IMR-90 (cell line): ENCODE data around the gene GPR176. TPM values are rescaled to one million over a fixed set of nuclear protein-coding genes. Genes with fewer than 3 reads are reported as not detected.

ENCODE experiments used
- ATAC-seq: fragments of 200-7000 bp; cut with Tn5 transposase; 2 replicates; pipeline ENCODE4 v1.9.1; 2020; ENCODE audit warnings: low read depth, mild to moderate bottlenecking, moderate library complexity
- BruUV-seq: library from RNA; stranded (reverse); fragments of 400-500 nt; replicated peaks from 2 replicates; lab custom pipeline; 2021; lab: Mats Ljungman, UMichigan
- CTCF ChIA-PET: fragments of 300-600 bp; formaldehyde crosslinking; extraction: SDS; loops from one replicate; lab custom pipeline; 2021; ENCODE audit warnings: antibody characterized with exemption; lab: Yijun Ruan, JAX
- POLR2A ChIA-PET: fragments of 300-600 bp; sonication (Branson Sonifier 250); formaldehyde crosslinking; loops from one replicate; lab custom pipeline; 2022; ENCODE audit warnings: antibody characterized with exemption; ENCODE audit not compliant: unreplicated experiment; lab: Charles Lee
- DNase-seq: peaks from one replicate; pipeline ENCODE4 v3.0.0; 2013
- H2AFZ ChIP-seq: replicated peaks from 2 replicates; pipeline ENCODE3; 2013; ENCODE audit warnings: low read length, mild to moderate bottlenecking; ENCODE audit not compliant: poor library complexity
- H2AK5ac ChIP-seq: 2 replicates; pipeline ENCODE4 v1.6.1; 2013; ENCODE audit warnings: low read depth, low read length, inconsistent platforms
- H2AK9ac ChIP-seq: replicated peaks from 2 replicates; pipeline ENCODE3; 2013; ENCODE audit warnings: mild to moderate bottlenecking, low read depth, low read length, moderate library complexity; ENCODE audit not compliant: poor library complexity
- H2BK120ac ChIP-seq: 2 replicates; pipeline ENCODE4 v1.6.1; 2013; ENCODE audit warnings: low read depth, low read length, inconsistent platforms
- H2BK15ac ChIP-seq: 3 replicates; pipeline ENCODE4 v1.6.1; 2013; ENCODE audit warnings: low read depth, low read length, inconsistent platforms
- H2BK20ac ChIP-seq: 2 replicates; pipeline ENCODE4 v1.6.1; 2013; ENCODE audit warnings: low read depth, mild to moderate bottlenecking, inconsistent platforms, low read length, moderate library complexity
- H2BK5ac ChIP-seq: 2 replicates; pipeline ENCODE4 v1.6.1; 2013; ENCODE audit warnings: mild to moderate bottlenecking, low read depth, low read length, inconsistent platforms; ENCODE audit not compliant: poor library complexity, severe bottlenecking
- H3K14ac ChIP-seq: replicated peaks from 2 replicates; pipeline ENCODE4 v1.6.1; 2013; ENCODE audit warnings: low read depth, low read length, inconsistent platforms
- H3K18ac ChIP-seq: 2 replicates; pipeline ENCODE4 v1.6.1; 2013; ENCODE audit warnings: low read depth, low read length, control low read depth
- H3K23ac ChIP-seq: 2 replicates; pipeline ENCODE4 v1.6.1; 2013; ENCODE audit warnings: low read depth, low read length, inconsistent platforms
- H3K27ac ChIP-seq: 2 replicates; pipeline ENCODE4 v1.5.1; 2013; ENCODE audit warnings: mild to moderate bottlenecking, control low read depth, low read length; ENCODE audit not compliant: insufficient read depth
- H3K27me3 ChIP-seq: 2 replicates; pipeline ENCODE4 v1.6.1; 2013; ENCODE audit warnings: low read length; ENCODE audit not compliant: control insufficient read depth, insufficient read depth
- H3K36me3 ChIP-seq: 2 replicates; pipeline ENCODE4 v1.6.1; 2013; ENCODE audit warnings: low read length, mixed read lengths; ENCODE audit not compliant: control insufficient read depth, insufficient read depth
- H3K4ac ChIP-seq: 2 replicates; pipeline ENCODE4 v1.6.1; 2013; ENCODE audit warnings: low read depth, low read length, inconsistent platforms
- H3K4me1 ChIP-seq: 2 replicates; pipeline ENCODE4 v1.6.1; 2013; ENCODE audit warnings: low read length, mixed read lengths; ENCODE audit not compliant: control insufficient read depth, insufficient read depth
- H3K4me2 ChIP-seq: 2 replicates; pipeline ENCODE4 v1.6.1; 2013; ENCODE audit warnings: low read depth, mild to moderate bottlenecking, control low read depth, low read length, moderate library complexity
- H3K4me3 ChIP-seq: 2 replicates; pipeline ENCODE4 v1.5.1; 2013; ENCODE audit warnings: low read depth, mild to moderate bottlenecking, control low read depth, low read length, moderate library complexity; ENCODE audit not compliant: insufficient read depth
- H3K56ac ChIP-seq: 2 replicates; pipeline ENCODE4 v1.6.1; 2013; ENCODE audit warnings: low read length, inconsistent platforms; ENCODE audit not compliant: insufficient read depth; ENCODE audit errors: extremely low read depth
- H3K79me1 ChIP-seq, 2 experiments: 2 replicates each; pipeline ENCODE4 v1.6.1; 2013; ENCODE audit warnings: low read length in 2 of 2, inconsistent platforms in 1 of 2, low read depth in 1 of 2
- H3K9ac ChIP-seq: 2 replicates; pipeline ENCODE4 v1.6.1; 2013; ENCODE audit warnings: low read depth, low read length, control low read depth
- H3K9me1 ChIP-seq: 2 replicates; pipeline ENCODE4 v1.6.1; 2013; ENCODE audit warnings: low read length, inconsistent platforms; ENCODE audit not compliant: insufficient read depth
- H3K9me3 ChIP-seq: 2 replicates; pipeline ENCODE4 v1.6.1; 2013; ENCODE audit warnings: low read length; ENCODE audit not compliant: control insufficient read depth, insufficient read depth
- H4K20me1 ChIP-seq: 2 replicates; pipeline ENCODE4 v1.6.1; 2013; ENCODE audit warnings: low read length, inconsistent platforms; ENCODE audit not compliant: insufficient read depth
- H4K5ac ChIP-seq: 2 replicates; pipeline ENCODE4 v1.6.1; 2013; ENCODE audit warnings: mild to moderate bottlenecking, low read depth, low read length, control low read depth
- H4K8ac ChIP-seq, 2 experiments: 2 replicates each; pipeline ENCODE4 v1.6.1; 2013; ENCODE audit warnings: low read depth in 2 of 2, low read length in 2 of 2, control low read depth in 1 of 2, inconsistent platforms in 1 of 2
- H4K91ac ChIP-seq: 2 replicates; pipeline ENCODE4 v1.6.1; 2013; ENCODE audit warnings: low read depth, low read length, inconsistent platforms; ENCODE audit not compliant: insufficient read depth
- BHLHE40 ChIP-seq: fragments of 150-350 bp; IDR thresholded peaks from 2 replicates; pipeline ENCODE4 v1.6.1; 2016; ENCODE audit warnings: mild to moderate bottlenecking, low read depth, low read length
- CEBPB ChIP-seq: IDR thresholded peaks from 2 replicates; pipeline ENCODE4 v1.6.1; 2012; ENCODE audit warnings: low read depth, low read length, improper control_type of control experiment
- CHD1 ChIP-seq: IDR thresholded peaks from 2 replicates; pipeline ENCODE4 v1.6.1; 2012; ENCODE audit warnings: low read depth, low read length, improper control_type of control experiment
- CTCF ChIP-seq: conservative IDR thresholded peaks from 2 replicates; pipeline ENCODE4 v1.5.1; 2012; ENCODE audit warnings: mild to moderate bottlenecking, low read depth, low read length, improper control_type of control experiment
- ELK1 ChIP-seq: fragments of 150-350 bp; IDR thresholded peaks from 2 replicates; pipeline ENCODE4 v1.6.1; 2016; ENCODE audit warnings: low read depth, mild to moderate bottlenecking, low read length, moderate library complexity, borderline replicate concordance
- FOS ChIP-seq: fragments of 150-350 bp; IDR thresholded peaks from 2 replicates; pipeline ENCODE4 v1.6.1; 2016; ENCODE audit warnings: low read depth, low read length
- MAFK ChIP-seq: IDR thresholded peaks from 2 replicates; pipeline ENCODE4 v1.6.1; 2012; ENCODE audit warnings: low read depth, low read length, improper control_type of control experiment
- MAZ ChIP-seq: IDR thresholded peaks from 2 replicates; pipeline ENCODE4 v1.6.1; 2012; ENCODE audit warnings: low read depth, mild to moderate bottlenecking, low read length, improper control_type of control experiment, moderate library complexity, borderline replicate concordance
- MXI1 ChIP-seq: IDR thresholded peaks from 2 replicates; pipeline ENCODE4 v1.6.1; 2012; ENCODE audit warnings: low read depth, mild to moderate bottlenecking, low read length, moderate library complexity, borderline replicate concordance
- NFE2L2 ChIP-seq: fragments of 150-350 bp; IDR thresholded peaks from 2 replicates; pipeline ENCODE4 v1.6.1; 2016; ENCODE audit warnings: low read depth, mild to moderate bottlenecking, low read length
- POLR2A ChIP-seq: IDR thresholded peaks from 2 replicates; pipeline ENCODE4 v1.6.1; 2012; ENCODE audit warnings: mild to moderate bottlenecking, low read depth, low read length
- RAD21 ChIP-seq: IDR thresholded peaks from 2 replicates; pipeline ENCODE4 v1.6.1; 2012; ENCODE audit warnings: low read length, improper control_type of control experiment
- RCOR1 ChIP-seq: IDR thresholded peaks from 2 replicates; pipeline ENCODE4 v1.6.1; 2012; ENCODE audit warnings: mild to moderate bottlenecking, low read length, improper control_type of control experiment; ENCODE audit not compliant: insufficient replicate concordance
- RFX5 ChIP-seq: IDR thresholded peaks from 2 replicates; pipeline ENCODE4 v1.8.0; 2012; ENCODE audit warnings: low read depth, mild to moderate bottlenecking, low read length, moderate library complexity
- SMC3 ChIP-seq: fragments of 150-350 bp; IDR thresholded peaks from 2 replicates; pipeline ENCODE4 v1.6.1; 2016; ENCODE audit warnings: low read depth, mild to moderate bottlenecking, antibody characterized with exemption, low read length, moderate library complexity
- USF2 ChIP-seq: fragments of 150-350 bp; IDR thresholded peaks from 2 replicates; pipeline ENCODE4 v1.6.1; 2017; ENCODE audit warnings: mild to moderate bottlenecking, antibody characterized with exemption, low read length, low read depth
- WGBS, 2 experiments: methylation state at CpG; one replicate each; pipeline versions ENCODE4 v1.1.5 to v1.1.7; 2013; ENCODE audit warnings: missing lambda C conversion rate in 2 of 2; ENCODE audit not compliant: insufficient read length in 1 of 2; ENCODE audit errors: extremely low coverage in 2 of 2; 5-methylcytosine and 5-hydroxymethylcytosine counted together
- dilution Hi-C: fragments of 300-500 bp; cut with HindIII; formaldehyde crosslinking; loops from one replicate; pipeline ENCODE4 v1.14.3; 2018; ENCODE audit warnings: low sequenced_read_pairs; ENCODE audit not compliant: unreplicated experiment
- in situ Hi-C: fragments of 300-500 bp; cut with MboI; formaldehyde crosslinking; loops from 3 replicates; pipeline ENCODE4 v1.14.3; 2019; ENCODE audit warnings: low sequenced_read_pairs, inconsistent platforms, mixed read lengths
- intact Hi-C: fragments of 100-400 bp; cut with micrococcal nuclease; formaldehyde crosslinking; loops from 2 replicates; pipeline ENCODE4 v1.10.0; 2022
- polyA plus RNA-seq, 3 experiments: library from polyadenylated mRNA; depleted of rRNA; stranded (reverse); fragments of >200 nt; gene quantifications; 2 replicates each; pipeline ENCODE4 v1.2.3, GENCODE V29; 2012; ENCODE audit warnings: low replicate concordance in 1 of 3
- total RNA-seq: library from RNA; depleted of rRNA; stranded (reverse); fragments of >200 nt; gene quantifications from 2 replicates; pipeline ENCODE4 v1.2.3, GENCODE V29; 2012

Gene GPR176
- total and polyA plus RNA-seq, 2 of the 4 experiments (the other 2 are of a cell fraction), result 114 to 246 TPM

GRCh38 chr15:39888809-39889208, 31.3 kb downstream of the GPR176 start:
- ChIA-PET CTCF (interaction anchor here (0.6 to 2.3 kb wide), 9 partner anchors 9 to 142 kb away, joined by 3 to 10 read pairs (median 4); partner anchors contain the start of gene EIF2AK4), POLR2A (no interaction called here)
- H4K5ac ChIP-seq, result peak overlapping the region; percentile 25; the same call in 1 of the 2 replicates
- H3K27ac ChIP-seq, result no peak overlapping the region
- no peak overlapping the region for H2BK15ac ChIP-seq
- peak overlapping the region; percentile 20; the same call in 1 of the 2 replicates for H3K18ac ChIP-seq
- H3K4me2 ChIP-seq, result no peak overlapping the region
- no TSS peak for BruUV-seq
- no peak overlapping the region for H3K4me3 ChIP-seq
- no peak overlapping the region for H2AFZ ChIP-seq
- H4K91ac ChIP-seq, result no peak overlapping the region
- no CpG with 5 or more reads among the region's 2 CpGs for WGBS, 2 experiments
- no peak for DNase-seq
- no peak overlapping the region for H4K8ac ChIP-seq
- in situ Hi-C loops, result no loop called here
- peaks cover 22% of the 10 kb centered on the region for H3K4me1 ChIP-seq
- TF ChIP-seq MXI1, result no peak
- TF ChIP-seq CEBPB, result no peak
- TF ChIP-seq CHD1, result no peak
- no peak for TF ChIP-seq USF2
- TF ChIP-seq FOS, result no peak
- TF ChIP-seq BHLHE40, result no peak
- TF ChIP-seq ELK1, result no peak
- no peak for TF ChIP-seq MAZ
- TF ChIP-seq RAD21, result no peak
- no peak for TF ChIP-seq SMC3
- TF ChIP-seq MAFK, result no peak
- no peak for TF ChIP-seq RFX5
- no peak for TF ChIP-seq CTCF
- no peak for TF ChIP-seq NFE2L2
- no peak for TF ChIP-seq RCOR1
- no peak for TF ChIP-seq POLR2A
- no peaks in the 10 kb centered on the region for H3K27me3 ChIP-seq
- H2BK20ac ChIP-seq, result no peak overlapping the region
- H3K23ac ChIP-seq, result no peak overlapping the region
- 0 out of 2 replicates have a peak, but pooled peaks have one; percentile 6 for ATAC-seq
- no peak overlapping the region for H2AK5ac ChIP-seq
- H3K56ac ChIP-seq, result no peak overlapping the region
- dilution Hi-C loops, result no loop called here
- H2BK120ac ChIP-seq, result no peak overlapping the region
- H3K79me1 ChIP-seq, result peaks cover 33 to 82% of the 10 kb centered on the region in 2 experiments
- peaks cover 82% of the 10 kb centered on the region for H4K20me1 ChIP-seq
- intact Hi-C loops, result no loop called here
- peak overlapping the region; percentile 13; the same call in 1 of the 2 replicates for H3K4ac ChIP-seq
- no peak overlapping the region for H3K9ac ChIP-seq
- H3K36me3 ChIP-seq, result no peaks in the 10 kb centered on the region
- peaks cover 2% of the 10 kb centered on the region; the same call in 1 of the 2 replicates for H3K9me3 ChIP-seq
- peaks cover 31% of the 10 kb centered on the region for H3K9me1 ChIP-seq
- no peak overlapping the region; the same call in 1 of the 2 replicates for H3K14ac ChIP-seq
- no peak overlapping the region for H2AK9ac ChIP-seq
- no peak overlapping the region for H2BK5ac ChIP-seq
